ENCODE results near the gene KIF26B.

The KIF26B gene

GRCh38 chr1:245261786-245262185 lies 107.0 kb downstream of the KIF26B start:
- DNase-seq (ENCODE audit: insufficient read length, low spot score) (no peak), FAIRE-seq (no peak)
- no peak for TF ChIP-seq CTCF (IDR thresholded peaks at IDR 0.05; ENCODE audit: insufficient read depth, missing control alignments)

- FAIRE-seq: no peak
- DNase-seq (ENCODE audit: insufficient read length, low spot score): no peak
- TF ChIP-seq CTCF (IDR thresholded peaks at IDR 0.05; ENCODE audit: insufficient read depth, missing control alignments): no peak
These were observed 108.8 kb downstream of the KIF26B start for GRCh38 chr1:245263529-245264095.

GRCh38 chr1:245264226-245264625 lies 109.4 kb downstream of the KIF26B start:
- TF ChIP-seq CTCF (IDR thresholded peaks at IDR 0.05; ENCODE audit: insufficient read depth, missing control alignments): no peak
- FAIRE-seq (no peak), DNase-seq (ENCODE audit: insufficient read length, low spot score) (no peak)

GRCh38 chr1:245266105-245266504 lies 111.3 kb downstream of the KIF26B start:
- FAIRE-seq: no peak
- no peak for TF ChIP-seq CTCF (IDR thresholded peaks at IDR 0.05; ENCODE audit: insufficient read depth, missing control alignments)
- no peak for DNase-seq (ENCODE audit: insufficient read length, low spot score)

- FAIRE-seq: no peak
- no peak for DNase-seq (ENCODE audit: insufficient read length, low spot score)
- no peak for TF ChIP-seq CTCF (IDR thresholded peaks at IDR 0.05; ENCODE audit: insufficient read depth, missing control alignments)
These were observed 115.3 kb downstream of the KIF26B start for GRCh38 chr1:245270063-245270462.

- TF ChIP-seq CTCF (IDR thresholded peaks at IDR 0.05; ENCODE audit: insufficient read depth, missing control alignments): no peak
- FAIRE-seq (no peak), DNase-seq (ENCODE audit: insufficient read length, low spot score) (no peak)
These were observed 116.2 kb downstream of the KIF26B start for GRCh38 chr1:245270972-245271371.

- FAIRE-seq: peak; percentile 72
- DNase-seq (ENCODE audit: insufficient read length, low spot score): no peak
- TF ChIP-seq CTCF (IDR thresholded peaks at IDR 0.05; ENCODE audit: insufficient read depth, missing control alignments): no peak
These were observed 117.9 kb downstream of the KIF26B start for GRCh38 chr1:245272676-245273075.
